NCI-H146 treated with DMSO at 0.1 percent for 48 hours (cell line): ENCODE data around the gene NT5DC3.

ENCODE experiments used
- DNase-seq: peaks from one replicate; lab custom pipeline; 2025; ENCODE audit not compliant: unreplicated experiment; lab: John Stamatoyannopoulos, UW

Gene NT5DC3

DNA sequence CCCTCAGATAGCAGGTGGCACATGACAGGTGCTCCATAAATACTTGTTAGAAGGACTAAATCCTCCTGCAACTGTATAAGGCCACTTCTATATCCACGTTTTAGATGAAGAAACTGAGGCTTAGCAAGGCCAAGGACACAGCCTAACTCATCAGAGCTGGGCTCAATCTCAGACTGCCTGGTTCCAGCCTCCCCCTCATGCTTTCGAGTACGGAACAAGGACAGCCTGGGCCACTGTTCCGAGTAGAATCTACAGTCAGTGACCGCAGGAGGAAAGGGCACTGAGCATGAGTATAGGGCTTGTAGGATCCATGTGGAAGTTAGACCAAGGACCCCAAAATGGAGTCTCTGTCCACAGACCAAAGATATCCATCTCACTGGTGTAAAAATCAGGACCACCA is 84.6 kb downstream of the NT5DC3 start:
- no peak for DNase-seq

DNA sequence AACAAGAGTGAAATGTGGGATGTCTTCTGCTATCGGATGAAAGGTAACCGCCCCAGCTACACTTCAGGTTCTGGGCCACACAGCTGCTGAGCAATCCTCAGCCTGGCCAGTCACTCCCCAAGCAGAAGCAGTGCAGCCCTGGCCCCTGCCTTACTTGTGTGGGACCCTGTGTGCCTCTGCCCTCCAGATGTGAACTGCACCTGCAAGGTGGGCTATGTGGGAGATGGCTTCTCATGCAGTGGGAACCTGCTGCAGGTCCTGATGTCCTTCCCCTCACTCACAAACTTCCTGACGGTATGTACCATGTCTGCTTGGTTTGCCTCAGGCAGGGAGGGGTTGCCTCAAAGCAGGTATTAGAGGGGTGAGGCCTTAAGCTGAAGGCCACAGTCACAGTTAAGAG is 85.6 kb downstream of the NT5DC3 start:
- no peak for DNase-seq

DNA sequence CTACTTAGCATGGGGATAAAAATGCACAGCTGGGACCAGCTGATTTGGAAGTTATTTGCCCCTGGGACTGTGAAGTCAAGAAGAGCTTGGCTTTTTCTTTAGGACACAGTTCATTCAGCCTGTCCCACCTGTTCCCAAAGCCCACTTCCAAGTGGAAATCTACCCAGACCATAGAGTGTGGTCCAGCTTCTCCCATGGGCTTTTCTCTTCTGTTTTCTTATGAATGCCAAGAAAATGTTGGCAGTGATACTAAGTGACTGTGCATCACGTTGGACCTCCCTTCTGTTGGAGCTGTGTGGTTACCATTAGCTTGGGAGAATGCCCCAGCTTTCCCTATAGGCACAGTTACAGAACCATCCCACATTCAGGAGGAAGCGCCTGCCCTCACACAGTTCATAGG is 89.4 kb downstream of the NT5DC3 start:
- DNase-seq: no peak

DNA sequence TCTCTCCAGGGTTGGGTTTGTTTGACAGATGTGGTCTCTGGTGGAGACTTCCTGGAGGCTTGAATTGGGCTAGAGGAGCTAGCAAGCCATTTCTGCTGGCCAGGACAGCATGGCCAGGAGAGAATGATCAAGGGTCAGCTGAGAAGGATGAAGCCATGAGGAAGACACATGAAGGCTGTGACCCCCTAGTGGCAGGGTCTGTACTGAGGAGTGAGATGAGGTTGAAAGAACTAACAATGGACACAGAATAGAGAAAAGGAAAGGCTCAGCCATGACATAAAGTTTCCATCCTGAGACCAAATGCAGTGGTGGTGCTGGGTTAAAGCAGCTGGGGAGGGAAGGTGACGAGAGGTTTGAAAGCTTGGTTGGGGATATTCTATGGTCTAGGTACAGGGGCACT is 89.9 kb downstream of the NT5DC3 start:
- DNase-seq: no peak

DNA sequence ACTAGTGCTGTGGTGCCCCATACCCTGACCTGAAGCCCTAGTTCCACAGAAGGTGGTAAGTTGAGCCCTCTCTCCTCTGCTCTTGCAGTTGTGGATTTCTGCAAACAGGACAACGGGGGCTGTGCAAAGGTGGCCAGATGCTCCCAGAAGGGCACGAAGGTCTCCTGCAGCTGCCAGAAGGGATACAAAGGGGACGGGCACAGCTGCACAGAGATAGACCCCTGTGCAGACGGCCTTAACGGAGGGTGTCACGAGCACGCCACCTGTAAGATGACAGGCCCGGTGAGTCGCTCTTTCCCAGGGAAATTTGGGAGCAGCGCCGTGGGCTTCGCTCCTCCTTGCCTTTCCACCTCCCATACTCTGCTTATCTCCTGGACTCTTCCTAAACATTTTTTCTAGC is 92.2 kb downstream of the NT5DC3 start:
- DNase-seq: no peak

DNA sequence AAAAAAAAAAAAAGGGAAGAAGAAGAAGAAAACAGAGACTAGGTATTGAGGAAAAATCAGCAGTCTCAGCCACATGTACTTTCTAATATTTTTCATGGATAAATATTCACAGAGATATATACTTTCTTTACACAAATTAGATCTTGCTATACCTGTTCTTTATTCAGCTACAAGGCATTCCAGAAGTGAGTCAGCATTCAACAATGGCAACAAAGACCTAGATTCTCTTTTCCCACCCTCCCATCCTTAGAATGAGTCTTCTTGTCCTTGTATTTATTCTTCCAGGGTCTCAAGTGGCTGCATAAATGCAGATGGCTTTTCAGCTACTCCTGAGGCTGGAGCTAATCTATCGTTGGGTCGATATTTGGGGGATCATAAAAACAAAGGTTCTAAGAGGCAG is 93.0 kb downstream of the NT5DC3 start:
- DNase-seq: no peak

DNA sequence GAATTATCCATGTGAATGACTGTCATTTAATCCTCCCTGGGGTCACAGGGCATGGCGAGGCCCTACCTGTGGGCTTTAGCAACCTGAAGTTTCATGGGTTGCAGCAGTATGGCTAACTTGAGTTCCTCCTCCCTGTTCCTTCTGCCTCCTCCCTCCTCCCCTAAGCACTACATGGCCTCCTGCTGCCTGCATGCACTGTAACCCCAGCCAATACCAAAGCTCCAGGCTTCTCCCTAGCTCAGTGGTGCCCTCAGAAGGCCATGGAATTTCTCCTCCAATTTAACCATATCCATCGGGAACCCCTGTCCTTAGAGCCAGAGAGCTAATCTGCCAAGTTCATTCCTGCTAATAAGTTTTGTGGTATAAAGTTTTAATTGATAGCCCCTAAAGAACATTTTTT is 95.1 kb downstream of the NT5DC3 start:
- no peak for DNase-seq

DNA sequence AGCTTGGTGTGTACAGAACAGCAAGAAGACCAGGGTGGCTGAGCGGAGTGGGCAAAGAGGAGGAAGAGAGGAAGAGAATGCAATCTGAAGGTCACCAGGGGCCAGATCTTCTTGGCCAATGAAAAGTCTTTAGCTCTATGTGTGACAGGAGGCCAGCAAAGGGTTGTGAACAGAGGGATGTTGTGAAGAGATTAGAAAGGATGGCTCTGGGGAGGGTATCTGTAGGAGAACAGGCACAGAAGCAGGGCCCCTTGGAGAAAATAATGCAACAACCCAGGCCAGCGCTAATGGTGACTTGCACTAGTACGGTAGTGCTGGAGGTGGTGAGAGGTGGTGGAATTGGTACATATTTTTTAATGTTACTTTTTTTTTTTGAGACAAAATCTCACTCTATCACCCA is 97.2 kb downstream of the NT5DC3 start:
- DNase-seq: no peak

DNA sequence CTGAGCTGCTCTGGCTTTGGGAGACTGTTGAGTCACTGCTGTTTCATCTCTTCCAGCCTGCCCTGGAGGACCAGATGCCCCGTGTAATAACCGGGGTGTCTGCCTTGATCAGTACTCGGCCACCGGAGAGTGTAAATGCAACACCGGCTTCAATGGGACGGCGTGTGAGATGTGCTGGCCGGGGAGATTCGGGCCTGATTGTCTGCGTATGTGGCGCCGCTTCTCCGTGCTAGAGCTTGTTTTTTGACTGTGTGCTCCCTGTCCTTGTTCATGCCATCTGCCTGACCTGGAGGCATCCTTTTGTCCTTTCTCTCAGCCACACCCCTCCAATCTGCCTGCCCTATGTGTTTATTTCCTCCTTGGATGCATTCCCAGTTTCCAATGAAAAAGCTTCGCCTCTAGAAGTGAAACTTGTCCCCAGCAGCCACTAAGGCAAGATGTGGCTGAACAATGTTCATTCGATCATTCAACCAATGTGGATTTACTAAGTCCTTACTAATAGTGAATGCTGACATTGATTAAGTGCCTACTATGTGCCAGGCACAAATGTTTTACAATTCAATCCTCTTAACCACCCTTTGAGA is 98.6 kb downstream of the NT5DC3 start:
- peak; percentile 74 for DNase-seq

DNA sequence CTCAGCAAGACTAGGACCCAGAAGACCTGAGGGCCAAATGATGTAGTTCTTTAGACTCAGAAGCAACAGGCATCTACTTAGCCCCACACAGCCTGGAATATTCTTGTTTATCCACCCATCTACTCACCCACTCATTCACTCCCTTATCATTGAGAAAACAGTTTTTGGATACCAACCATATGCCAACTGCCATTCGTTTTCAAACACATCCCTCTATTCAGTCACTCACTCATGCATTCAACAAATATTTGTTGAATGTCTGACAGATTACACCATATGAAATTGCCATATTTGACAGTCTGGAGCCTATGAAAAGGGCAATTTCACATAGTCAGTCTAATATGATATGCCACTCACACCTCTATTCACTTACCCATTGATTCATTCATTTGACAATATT is 103.2 kb downstream of the NT5DC3 start:
- peak; percentile 20 for DNase-seq

DNA sequence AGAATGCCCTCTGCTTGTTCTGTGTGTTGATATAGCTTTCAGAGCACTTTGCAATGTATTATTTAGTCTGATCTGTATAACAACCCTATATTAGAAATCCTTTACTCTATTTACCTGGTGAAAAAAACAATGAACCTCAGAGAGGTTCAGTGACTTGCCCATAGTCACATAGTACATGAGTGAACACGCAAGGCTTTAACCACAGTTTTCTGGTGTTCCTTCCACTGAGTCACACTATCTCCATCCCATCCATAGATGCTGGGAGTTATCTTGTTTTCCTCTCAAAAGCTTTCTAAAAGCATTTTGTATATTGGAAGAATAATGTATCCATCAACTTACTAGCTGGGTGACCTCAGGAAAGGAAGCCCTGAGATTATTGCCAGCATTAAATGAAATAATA is 104.5 kb downstream of the NT5DC3 start:
- no peak for DNase-seq

DNA sequence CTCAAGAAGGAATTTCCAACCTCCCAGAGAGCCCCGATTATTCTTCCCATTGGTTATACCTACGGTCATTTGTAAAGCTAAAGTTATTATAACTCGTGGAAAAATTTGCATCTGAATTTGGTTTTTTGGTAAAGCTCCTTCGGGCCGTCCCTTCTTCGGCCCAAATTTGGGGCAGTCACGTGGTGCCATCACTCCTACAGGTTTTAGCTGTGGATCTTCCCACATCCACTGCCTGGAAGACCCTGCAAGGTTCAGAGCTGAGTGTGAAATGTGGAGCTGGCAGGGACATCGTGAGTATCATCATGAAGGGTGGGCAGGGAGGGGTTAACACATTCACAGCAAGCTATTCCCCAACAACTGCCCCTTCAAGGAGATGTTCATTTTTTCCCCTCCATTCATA is 105.7 kb downstream of the NT5DC3 start:
- DNase-seq: no peak

DNA sequence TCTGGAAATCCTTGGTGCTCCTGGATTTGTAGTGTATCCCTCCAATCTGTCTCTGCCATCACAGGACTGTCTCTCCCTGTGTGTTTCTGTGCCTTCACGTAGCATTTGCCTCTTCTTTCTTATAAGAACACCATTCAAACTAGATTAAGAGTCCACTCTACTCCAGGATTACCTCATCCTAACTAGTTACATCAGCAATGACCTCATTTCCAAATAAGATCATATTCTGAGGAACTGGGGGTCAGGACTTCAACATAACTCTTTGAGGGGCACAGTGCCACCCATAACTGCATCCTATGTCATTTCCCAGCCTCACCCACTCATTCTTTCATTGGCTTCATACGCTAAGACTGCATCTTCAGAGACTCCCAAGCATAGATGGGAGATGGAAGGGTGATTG is 106.2 kb downstream of the NT5DC3 start:
- no peak for DNase-seq

DNA sequence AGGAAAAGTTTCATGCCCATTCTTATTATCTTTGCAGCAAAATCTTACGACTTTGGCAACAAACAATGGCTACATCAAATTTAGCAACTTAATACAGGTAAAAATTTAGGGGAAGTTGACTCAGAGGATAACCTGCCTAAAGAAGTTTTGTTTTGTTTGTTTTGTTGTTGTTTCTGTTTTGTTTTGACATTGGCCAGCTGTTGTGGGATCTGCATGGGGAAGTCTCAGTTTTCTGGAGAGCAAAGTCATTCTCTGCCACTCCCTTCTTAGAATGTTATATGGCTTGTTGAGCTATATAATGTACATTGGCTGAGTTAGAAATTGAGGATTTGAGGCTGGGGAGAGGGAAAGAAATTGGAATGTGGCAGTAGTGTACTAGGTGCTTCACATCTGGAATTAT is 109.5 kb downstream of the NT5DC3 start:
- DNase-seq: no peak

DNA sequence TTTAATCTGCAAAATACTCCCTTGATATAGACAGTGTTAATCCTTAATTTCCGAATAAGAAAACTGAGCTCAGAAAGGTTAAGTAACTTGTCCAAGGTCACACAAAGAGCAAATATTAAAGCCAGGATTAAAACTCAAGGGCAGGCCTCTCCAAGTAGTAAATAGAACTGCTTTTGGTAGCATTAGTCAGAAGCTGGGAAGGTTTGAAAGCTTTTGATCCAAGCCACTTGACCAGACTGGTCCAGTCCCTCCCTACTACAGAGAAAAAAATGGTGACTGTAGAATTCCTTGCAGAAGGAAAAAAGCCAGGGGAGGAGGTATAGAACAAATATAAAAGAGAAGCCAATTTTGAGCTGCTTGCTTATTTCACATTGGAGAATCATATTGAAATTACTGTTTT is 111.5 kb downstream of the NT5DC3 start:
- no peak for DNase-seq

DNA sequence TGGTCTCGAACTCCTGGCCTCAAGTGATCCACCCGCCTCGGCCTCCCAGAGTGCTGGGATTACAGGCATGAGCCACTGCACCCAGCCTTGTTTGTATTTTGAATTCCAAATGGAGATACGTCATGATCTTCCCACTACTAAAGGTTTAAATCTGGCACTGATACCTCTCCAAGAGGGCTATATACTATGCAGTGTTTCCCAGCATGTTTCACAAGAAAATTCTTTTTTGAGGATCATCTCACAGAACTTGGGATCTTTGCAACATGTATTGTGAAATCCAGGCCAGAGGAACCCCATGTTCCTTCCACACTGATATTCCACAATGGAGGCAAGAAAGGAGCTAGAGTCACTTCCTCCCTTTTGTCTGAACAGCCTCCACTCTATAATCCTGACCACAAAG is 112.7 kb downstream of the NT5DC3 start:
- no peak for DNase-seq

DNA sequence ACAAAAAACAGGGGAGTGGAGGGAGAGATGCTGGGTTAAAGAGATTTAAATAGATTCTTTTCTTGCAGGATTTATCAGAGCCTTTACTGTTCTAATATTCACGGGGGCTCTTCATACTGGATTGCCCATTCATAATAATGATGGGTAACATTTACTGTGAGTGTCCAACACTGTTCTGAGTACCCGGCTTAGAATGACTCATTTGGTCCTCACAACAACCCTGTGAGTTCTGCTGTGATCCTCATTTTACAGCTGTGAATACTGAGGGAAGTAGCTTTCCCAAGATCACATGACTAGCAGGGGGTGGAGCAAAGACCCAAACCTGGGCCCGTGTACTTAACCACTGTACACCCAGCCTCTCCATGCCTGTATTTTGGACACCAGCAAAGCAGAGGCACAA is 113.4 kb downstream of the NT5DC3 start:
- no peak for DNase-seq

DNA sequence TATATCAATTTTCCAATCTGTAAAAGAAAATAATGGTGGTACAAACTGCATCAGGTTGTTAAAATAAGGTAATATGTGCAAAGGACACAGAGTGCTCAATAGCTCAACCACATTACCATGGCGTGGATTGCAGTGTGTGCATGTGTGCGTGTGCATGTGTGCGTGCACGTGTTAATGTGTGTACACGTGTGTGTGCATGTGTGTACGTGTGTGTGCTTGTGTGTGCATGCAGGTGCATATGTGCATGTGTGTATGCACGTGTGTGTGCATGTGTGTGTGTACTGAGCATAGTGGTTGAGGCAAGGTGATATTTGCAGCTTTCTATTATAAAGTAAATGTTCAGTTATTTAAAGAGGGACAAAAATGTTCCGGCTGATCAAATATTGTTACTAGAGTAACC is 115.6 kb downstream of the NT5DC3 start:
- no peak for DNase-seq
